ENCODE results near the gene SLC8B1. TPM values are rescaled to one million over a fixed set of nuclear protein-coding genes. Genes with fewer than 3 reads are reported as not detected.

SLC8B1 gene
- total RNA-seq, 2 donors from 2014 or later: 23.1 to 94.7 TPM

DNA sequence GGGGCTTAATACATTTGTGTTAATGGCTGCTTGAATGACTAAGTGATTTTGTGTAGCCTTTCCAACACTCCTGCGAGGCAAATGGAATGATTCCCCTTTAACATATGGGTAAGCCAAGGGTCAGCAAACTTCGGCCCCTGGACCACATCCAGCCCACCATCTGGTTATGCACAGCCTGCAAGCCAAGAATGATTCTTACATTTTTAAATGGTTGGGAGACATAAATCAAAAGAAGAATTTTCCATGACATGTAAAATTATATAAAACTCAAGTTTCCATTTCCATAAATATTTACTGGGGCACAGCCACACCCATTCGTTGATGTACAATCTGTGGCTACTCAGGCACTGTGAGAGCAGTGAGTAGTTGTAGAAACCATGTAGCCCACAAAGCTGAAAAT lies 9.0 kb downstream of the SLC8B1 start:
- no peaks in the 10 kb centered on the region for H3K27me3 ChIP-seq (replicated peaks; ENCODE audit: insufficient read depth)
- H3K36me3 ChIP-seq: no peaks in the 10 kb centered on the region
- no peak for DNase-seq (ENCODE audit: low spot score)
- no peak overlapping the region for H3K4me3 ChIP-seq
- no peak overlapping the region for H3K27ac ChIP-seq
- 57% methylated on average over 3 of the region's 3 CpGs for WGBS
- TF ChIP-seq, protein P1, sequence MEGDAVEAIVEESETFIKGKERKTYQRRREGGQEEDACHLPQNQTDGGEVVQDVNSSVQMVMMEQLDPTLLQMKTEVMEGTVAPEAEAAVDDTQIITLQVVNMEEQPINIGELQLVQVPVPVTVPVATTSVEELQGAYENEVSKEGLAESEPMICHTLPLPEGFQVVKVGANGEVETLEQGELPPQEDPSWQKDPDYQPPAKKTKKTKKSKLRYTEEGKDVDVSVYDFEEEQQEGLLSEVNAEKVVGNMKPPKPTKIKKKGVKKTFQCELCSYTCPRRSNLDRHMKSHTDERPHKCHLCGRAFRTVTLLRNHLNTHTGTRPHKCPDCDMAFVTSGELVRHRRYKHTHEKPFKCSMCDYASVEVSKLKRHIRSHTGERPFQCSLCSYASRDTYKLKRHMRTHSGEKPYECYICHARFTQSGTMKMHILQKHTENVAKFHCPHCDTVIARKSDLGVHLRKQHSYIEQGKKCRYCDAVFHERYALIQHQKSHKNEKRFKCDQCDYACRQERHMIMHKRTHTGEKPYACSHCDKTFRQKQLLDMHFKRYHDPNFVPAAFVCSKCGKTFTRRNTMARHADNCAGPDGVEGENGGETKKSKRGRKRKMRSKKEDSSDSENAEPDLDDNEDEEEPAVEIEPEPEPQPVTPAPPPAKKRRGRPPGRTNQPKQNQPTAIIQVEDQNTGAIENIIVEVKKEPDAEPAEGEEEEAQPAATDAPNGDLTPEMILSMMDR (IDR thresholded peaks at IDR 0.05): no peak
- TF ChIP-seq POLR2A (IDR thresholded peaks at IDR 0.05) (no peak), POLR2AphosphoS5 (IDR thresholded peaks at IDR 0.05) (no peak)
- intact Hi-C loops (cut with DNase I): no loop called here
- no peaks in the 10 kb centered on the region for H3K9me3 ChIP-seq
- no peaks in the 10 kb centered on the region for H3K4me1 ChIP-seq (replicated peaks)

DNA sequence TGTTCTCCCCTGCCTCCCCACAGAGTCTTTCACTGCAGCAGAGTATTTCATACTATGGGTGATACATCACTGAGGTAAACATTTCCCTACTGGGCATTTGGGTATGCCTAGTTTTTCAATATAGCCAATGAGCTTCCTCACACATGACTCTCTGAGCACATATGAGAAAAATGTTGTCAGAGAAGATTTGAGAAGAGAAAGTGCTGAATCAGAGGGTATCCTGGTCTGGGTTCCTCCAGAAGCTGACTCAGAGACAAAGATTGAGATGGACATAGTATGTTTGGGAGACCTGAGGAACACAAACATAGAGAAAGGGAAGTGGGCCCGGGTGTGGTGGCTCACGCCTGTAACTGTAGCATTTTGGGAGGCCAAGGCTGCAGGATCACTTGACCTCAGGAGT lies 12.6 kb downstream of the SLC8B1 start:
- Histone ChIP-seq H3K4me1 (replicated peaks) (no peaks in the 10 kb centered on the region), H3K27ac (no peak overlapping the region), H3K27me3 (replicated peaks; ENCODE audit: insufficient read depth) (no peaks in the 10 kb centered on the region), H3K36me3 (peaks cover 0 to 8% of the 10 kb centered on the region in 2 donors), H3K4me3 (no peak overlapping the region), H3K9me3 (no peaks in the 10 kb centered on the region)
- DNase-seq (ENCODE audit: low spot score): no peak
- WGBS: 94% methylated on average over 2 of the region's 2 CpGs
- TF ChIP-seq, protein P1 (IDR thresholded peaks at IDR 0.05): no peak
- TF ChIP-seq POLR2AphosphoS5 (IDR thresholded peaks at IDR 0.05): no peak
- TF ChIP-seq POLR2A (IDR thresholded peaks at IDR 0.05): no peak
- intact Hi-C loops (cut with DNase I): no loop called here

DNA sequence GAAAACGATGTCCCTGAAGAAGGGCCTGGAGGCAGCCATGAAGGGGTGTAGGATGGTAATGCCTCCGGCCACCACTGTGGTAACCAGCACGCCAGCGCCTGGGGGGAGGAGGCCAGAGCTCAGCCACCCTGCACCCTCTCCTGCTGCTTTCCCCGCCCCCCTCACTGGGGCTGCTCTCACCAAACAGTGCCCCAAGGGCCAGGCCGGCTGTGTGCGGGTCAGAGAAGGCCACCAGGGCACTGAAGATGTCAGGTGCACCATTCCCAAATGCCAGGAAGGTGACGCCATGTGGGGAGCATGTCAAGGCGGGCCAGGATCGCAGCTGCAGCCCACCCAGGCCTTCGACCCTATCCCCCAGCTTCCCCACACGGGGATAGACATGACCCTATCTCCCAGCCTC lies 14.5 kb downstream of the SLC8B1 start:
- no peaks in the 10 kb centered on the region for H3K27me3 ChIP-seq (replicated peaks; ENCODE audit: insufficient read depth)
- TF ChIP-seq, protein P1 (IDR thresholded peaks at IDR 0.05): no peak
- TF ChIP-seq POLR2A (IDR thresholded peaks at IDR 0.05) (no peak), POLR2AphosphoS5 (IDR thresholded peaks at IDR 0.05) (no peak)

DNA sequence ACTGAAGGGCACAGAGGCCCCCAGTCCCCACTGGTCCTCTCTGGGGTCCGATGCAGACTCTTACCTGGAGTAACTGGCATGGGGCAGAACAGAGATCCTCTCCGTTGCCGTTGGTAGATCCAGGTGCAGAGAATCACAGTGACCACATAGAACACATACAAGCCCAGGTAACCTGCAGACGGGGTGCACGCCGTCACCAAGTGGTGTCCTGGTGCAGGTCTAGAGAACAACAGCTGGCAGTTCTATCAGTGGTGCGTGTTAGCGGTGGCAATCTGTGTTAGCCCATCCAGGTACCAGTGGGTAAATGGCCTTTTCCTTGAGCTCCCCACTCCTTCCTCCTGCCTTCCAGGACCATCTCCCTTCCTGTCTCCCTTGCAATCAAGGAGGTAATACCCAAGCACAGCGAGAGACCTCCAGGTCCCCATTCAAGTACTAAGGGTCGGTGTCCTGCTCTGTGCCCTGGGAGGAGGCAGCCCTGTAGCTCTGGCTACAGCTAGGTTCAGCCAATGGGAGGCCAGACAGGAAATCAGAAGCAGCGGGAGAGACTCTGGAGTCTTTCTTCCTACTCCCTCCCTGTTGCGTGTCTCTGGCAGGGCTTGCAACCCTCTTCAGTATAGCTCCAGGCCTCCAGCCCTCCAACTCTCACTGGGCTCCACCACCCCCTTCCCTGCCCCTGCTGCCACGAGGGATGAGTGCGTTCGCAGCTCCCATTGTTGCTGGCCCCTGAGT lies 15.8 kb downstream of the SLC8B1 start:
- H3K4me1 ChIP-seq (replicated peaks): no peaks in the 10 kb centered on the region
- intact Hi-C loops (cut with DNase I): loop anchor here (10.0 kb wide), 2 partner anchors 106 to 124 kb away; partner anchors contain the start of gene SDSL
- 92% methylated on average over 15 of the region's 15 CpGs for WGBS

More for the DNA sequence above, 14.5 kb downstream of the SLC8B1 start:
- Histone ChIP-seq H3K27ac (no peak overlapping the region), H3K9me3 (no peaks in the 10 kb centered on the region), H3K36me3 (peaks cover 0 to 8% of the 10 kb centered on the region in 2 donors), H3K4me3 (no peak overlapping the region), H3K4me1 (replicated peaks) (no peaks in the 10 kb centered on the region)
- intact Hi-C loops (cut with DNase I): no loop called here
- 94% methylated on average over 12 of the region's 12 CpGs for WGBS
- DNase-seq (ENCODE audit: low spot score): no peak

More for the DNA sequence above, 15.8 kb downstream of the SLC8B1 start:
- TF ChIP-seq POLR2A (IDR thresholded peaks at IDR 0.05): no peak
- TF ChIP-seq, protein P1 (IDR thresholded peaks at IDR 0.05): no peak
- TF ChIP-seq POLR2AphosphoS5 (IDR thresholded peaks at IDR 0.05): no peak
- Histone ChIP-seq H3K36me3 (peaks cover 0 to 8% of the 10 kb centered on the region in 2 donors), H3K9me3 (no peaks in the 10 kb centered on the region), H3K27ac (no peak overlapping the region), H3K4me3 (no peak overlapping the region), H3K27me3 (replicated peaks; ENCODE audit: insufficient read depth) (no peaks in the 10 kb centered on the region)
- DNase-seq (ENCODE audit: low spot score): no peak
